Bronchial epithelial cell (primary cell): ENCODE data around the gene ARSK. TPM values are rescaled to one million over a fixed set of nuclear protein-coding genes. Genes with fewer than 3 reads are reported as not detected.

Experiments used
- DNase-seq: peaks from one replicate; pipeline ENCODE4 v3.0.0-alpha.2; 2010; ENCODE audit warnings: low read depth
- FAIRE-seq: peaks from 2 replicates; lab custom pipeline; 2011; peaks lifted over from hg19 to GRCh38; lab: Jason Lieb, UNC
- H3K27me3 ChIP-seq: 2 replicates; pipeline ENCODE4 v1.5.1; 2011; ENCODE audit warnings: low read length; ENCODE audit not compliant: control insufficient read depth, insufficient read depth
- H3K36me3 ChIP-seq: 2 replicates; pipeline ENCODE4 v1.5.1; 2011; ENCODE audit warnings: low read length; ENCODE audit not compliant: control insufficient read depth, insufficient read depth
- H3K4me3 ChIP-seq: 2 replicates; pipeline ENCODE4 v1.5.1; 2011; ENCODE audit warnings: mild to moderate bottlenecking, low read depth, low read length, control low read depth
- total RNA-seq: library from RNA; depleted of rRNA; stranded (reverse); fragments of >200 nt; gene quantifications from 2 replicates; pipeline ENCODE4 v1.2.1, GENCODE V29; 2014
- TF ChIP-seq, protein P1 (sequence below): IDR thresholded peaks from 2 replicates; pipeline ENCODE4 v1.5.1; 2011; ENCODE audit warnings: mild to moderate bottlenecking, moderate library complexity, low read length, control low read depth, inconsistent platforms; ENCODE audit not compliant: insufficient read depth, severe bottlenecking

The ARSK gene
- total RNA-seq, 1 donor from 2014 or later, result 7.4 TPM

DNA sequence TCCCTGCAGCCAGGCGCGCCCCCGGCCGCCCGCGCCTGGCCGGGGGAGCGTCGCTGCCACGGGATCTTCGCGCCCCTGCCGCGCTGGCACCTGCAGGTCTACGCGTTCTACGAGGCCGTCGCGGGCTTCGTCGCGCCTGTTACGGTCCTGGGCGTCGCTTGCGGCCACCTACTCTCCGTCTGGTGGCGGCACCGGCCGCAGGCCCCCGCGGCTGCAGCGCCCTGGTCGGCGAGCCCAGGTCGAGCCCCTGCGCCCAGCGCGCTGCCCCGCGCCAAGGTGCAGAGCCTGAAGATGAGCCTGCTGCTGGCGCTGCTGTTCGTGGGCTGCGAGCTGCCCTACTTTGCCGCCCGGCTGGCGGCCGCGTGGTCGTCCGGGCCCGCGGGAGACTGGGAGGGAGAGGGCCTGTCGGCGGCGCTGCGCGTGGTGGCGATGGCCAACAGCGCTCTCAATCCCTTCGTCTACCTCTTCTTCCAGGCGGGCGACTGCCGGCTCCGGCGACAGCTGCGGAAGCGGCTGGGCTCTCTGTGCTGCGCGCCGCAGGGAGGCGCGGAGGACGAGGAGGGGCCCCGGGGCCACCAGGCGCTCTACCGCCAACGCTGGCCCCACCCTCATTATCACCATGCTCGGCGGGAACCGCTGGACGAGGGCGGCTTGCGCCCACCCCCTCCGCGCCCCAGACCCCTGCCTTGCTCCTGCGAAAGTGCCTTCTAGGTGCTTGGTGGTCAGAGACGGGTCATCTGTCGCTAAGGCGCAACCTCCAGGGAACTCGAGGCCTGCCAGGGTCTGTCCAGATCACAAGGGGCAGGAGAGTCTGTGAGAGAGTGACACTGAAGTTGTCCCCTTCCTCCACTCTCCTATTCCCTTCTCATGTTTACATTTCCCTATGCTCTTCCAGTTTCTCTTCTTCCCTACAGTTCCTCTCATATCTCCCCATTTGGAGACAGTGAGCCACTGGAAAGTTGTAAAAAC, 66.3 kb downstream of the ARSK start:
- no peak for DNase-seq
- TF ChIP-seq, protein P1, sequence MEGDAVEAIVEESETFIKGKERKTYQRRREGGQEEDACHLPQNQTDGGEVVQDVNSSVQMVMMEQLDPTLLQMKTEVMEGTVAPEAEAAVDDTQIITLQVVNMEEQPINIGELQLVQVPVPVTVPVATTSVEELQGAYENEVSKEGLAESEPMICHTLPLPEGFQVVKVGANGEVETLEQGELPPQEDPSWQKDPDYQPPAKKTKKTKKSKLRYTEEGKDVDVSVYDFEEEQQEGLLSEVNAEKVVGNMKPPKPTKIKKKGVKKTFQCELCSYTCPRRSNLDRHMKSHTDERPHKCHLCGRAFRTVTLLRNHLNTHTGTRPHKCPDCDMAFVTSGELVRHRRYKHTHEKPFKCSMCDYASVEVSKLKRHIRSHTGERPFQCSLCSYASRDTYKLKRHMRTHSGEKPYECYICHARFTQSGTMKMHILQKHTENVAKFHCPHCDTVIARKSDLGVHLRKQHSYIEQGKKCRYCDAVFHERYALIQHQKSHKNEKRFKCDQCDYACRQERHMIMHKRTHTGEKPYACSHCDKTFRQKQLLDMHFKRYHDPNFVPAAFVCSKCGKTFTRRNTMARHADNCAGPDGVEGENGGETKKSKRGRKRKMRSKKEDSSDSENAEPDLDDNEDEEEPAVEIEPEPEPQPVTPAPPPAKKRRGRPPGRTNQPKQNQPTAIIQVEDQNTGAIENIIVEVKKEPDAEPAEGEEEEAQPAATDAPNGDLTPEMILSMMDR, result no peak
- no peaks in the 10 kb centered on the region for H3K36me3 ChIP-seq
- H3K27me3 ChIP-seq, result no peaks in the 10 kb centered on the region
- no peak for FAIRE-seq
- H3K4me3 ChIP-seq, result peak overlapping the region; percentile 48

DNA sequence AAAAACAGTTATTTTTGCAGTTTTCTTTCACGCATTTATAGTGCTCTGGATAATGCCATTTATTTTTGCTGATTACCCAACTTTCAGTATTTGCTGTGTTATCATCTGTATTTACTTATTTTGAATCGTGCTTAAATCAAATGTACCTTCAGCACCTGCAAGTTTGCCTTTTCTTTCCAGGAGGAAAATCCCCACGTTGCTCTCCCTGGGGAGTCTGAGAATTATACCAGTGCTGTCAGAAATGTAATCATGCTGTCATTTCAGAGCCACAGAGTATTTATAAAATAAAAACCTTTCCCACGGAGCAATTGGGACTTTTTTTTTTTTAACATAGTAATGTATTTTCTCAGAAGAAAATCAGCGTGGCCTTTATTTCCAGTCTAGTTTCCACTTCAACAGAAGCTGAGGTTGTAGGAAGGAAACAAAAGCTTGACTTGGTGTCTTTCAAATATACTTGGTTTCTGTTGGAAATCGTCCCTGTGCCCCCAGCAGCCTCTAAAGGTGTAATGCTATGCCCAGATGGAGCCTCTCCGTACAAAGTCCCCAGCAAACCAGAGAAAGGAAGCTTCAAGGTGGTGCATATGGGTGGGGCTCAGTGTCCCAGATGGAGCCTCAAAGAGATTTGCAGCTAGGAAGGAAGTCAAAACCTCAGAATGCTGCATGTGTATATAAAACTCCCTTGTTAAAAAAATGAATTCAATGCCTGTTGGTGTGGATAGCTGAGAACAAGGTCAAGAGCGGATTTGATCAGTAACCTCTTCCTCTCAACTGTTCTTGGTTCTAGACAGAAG, 67.1 kb downstream of the ARSK start:
- TF ChIP-seq, protein P1, result no peak
- H3K27me3 ChIP-seq, result no peaks in the 10 kb centered on the region
- DNase-seq (no peak), FAIRE-seq (no peak)
- H3K4me3 ChIP-seq, result no peak overlapping the region
- H3K36me3 ChIP-seq, result no peaks in the 10 kb centered on the region

DNA sequence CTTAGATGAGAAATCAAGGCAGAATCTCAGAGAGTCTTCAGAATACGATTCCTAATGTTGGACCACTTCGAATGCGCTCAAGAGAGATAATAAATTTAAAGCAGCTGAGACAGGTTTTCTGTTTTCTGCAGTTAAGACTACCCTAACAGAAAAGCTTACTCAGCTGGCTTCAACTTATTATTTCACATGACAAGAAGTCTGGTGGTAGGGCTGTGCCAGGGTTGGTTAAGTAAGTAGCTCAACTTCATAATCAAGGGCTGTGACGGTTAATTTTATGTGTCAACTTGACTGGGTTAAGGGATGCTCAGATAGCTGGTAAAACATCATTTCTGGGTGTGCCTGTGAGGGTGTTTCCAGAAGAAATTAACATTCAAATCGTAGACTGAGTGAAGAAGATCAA, 68.8 kb downstream of the ARSK start:
- H3K4me3 ChIP-seq, result no peak overlapping the region
- H3K36me3 ChIP-seq, result no peaks in the 10 kb centered on the region
- DNase-seq (no peak), FAIRE-seq (no peak)
- TF ChIP-seq, protein P1, result no peak
- H3K27me3 ChIP-seq, result no peaks in the 10 kb centered on the region

DNA sequence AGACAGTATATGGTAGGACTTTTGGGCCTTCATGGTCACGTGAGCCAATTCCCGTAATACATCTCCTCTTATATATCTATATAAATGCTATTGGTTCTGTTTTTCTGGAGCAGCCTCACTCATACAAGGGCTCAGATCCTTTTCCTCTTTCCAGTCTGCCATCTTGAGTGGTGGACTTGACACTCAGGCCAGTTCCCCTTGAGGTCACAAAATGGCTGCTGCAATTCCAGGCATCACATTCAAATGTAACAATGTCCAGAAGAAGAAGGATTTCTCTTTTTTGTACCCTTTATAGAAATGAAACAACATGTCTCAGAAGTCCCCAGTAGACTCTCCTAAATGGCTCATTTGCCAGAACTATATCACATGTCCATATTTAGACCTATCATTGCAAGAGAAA, 69.5 kb downstream of the ARSK start:
- TF ChIP-seq, protein P1, result no peak
- FAIRE-seq, result no peak
- Histone ChIP-seq H3K4me3 (no peak overlapping the region), H3K36me3 (no peaks in the 10 kb centered on the region), H3K27me3 (no peaks in the 10 kb centered on the region)
- DNase-seq, result no peak

DNA sequence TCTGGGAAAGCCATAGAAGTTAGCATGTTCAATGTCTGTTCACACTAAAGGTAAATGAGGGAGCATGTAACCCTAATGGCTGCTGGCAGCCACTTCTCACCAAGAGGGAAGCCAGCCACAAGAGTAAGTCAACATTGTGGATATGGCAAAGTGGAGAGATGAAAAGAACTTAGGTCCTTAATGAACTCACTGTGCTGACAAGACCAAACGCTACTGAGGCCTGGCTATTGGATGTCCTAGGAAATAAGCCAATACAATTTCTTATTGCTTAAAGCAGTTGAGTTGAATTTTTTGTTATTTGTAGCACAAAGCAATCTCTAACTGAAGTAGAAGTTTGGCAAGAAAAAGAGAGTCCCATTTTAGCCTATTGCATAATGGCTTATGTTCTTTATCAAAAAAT, 71.8 kb downstream of the ARSK start:
- DNase-seq (no peak), FAIRE-seq (no peak)
- Histone ChIP-seq H3K27me3 (no peaks in the 10 kb centered on the region), H3K36me3 (no peaks in the 10 kb centered on the region), H3K4me3 (no peak overlapping the region)
- TF ChIP-seq, protein P1, result no peak
